Measurements from ENCODE around the gene DHX58.

DHX58 gene

DNA sequence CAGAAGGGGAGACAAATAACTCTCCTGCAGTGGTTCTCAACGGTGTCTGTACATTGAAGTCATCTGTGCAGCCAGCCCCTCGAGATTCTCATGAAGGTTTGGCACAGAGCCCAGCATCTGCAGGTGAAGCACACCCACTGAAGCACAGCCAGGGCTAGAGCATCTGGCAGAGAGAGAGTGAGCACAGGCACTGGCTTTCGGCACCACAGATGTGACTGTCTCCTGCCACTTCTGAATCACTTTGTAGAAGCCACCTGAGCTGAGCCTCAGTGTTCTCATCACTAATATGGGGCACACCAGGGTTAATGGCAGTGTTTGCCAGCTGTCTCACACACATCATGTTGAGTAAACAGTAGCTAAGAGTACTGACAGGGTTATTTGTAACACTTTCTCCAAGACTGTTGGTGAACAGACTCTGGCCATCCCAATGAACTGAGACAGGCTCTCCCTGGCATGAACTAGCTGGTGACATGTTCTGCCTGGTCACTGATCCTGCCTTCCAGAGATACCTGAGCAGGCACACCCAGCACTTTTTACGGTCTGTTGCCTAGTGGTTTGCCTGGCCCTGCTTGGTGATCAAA lies 21.0 kb upstream of the DHX58 start:
- no peak overlapping the region for H3K4me3 ChIP-seq (ENCODE audit: low read depth, low read length)
- TF ChIP-seq, protein P1, sequence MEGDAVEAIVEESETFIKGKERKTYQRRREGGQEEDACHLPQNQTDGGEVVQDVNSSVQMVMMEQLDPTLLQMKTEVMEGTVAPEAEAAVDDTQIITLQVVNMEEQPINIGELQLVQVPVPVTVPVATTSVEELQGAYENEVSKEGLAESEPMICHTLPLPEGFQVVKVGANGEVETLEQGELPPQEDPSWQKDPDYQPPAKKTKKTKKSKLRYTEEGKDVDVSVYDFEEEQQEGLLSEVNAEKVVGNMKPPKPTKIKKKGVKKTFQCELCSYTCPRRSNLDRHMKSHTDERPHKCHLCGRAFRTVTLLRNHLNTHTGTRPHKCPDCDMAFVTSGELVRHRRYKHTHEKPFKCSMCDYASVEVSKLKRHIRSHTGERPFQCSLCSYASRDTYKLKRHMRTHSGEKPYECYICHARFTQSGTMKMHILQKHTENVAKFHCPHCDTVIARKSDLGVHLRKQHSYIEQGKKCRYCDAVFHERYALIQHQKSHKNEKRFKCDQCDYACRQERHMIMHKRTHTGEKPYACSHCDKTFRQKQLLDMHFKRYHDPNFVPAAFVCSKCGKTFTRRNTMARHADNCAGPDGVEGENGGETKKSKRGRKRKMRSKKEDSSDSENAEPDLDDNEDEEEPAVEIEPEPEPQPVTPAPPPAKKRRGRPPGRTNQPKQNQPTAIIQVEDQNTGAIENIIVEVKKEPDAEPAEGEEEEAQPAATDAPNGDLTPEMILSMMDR (IDR thresholded peaks at IDR 0.05; ENCODE audit: low read depth, low read length, missing control alignments): no peak
- peak; percentile 48 for DNase-seq (ENCODE audit: low read depth)

DNA sequence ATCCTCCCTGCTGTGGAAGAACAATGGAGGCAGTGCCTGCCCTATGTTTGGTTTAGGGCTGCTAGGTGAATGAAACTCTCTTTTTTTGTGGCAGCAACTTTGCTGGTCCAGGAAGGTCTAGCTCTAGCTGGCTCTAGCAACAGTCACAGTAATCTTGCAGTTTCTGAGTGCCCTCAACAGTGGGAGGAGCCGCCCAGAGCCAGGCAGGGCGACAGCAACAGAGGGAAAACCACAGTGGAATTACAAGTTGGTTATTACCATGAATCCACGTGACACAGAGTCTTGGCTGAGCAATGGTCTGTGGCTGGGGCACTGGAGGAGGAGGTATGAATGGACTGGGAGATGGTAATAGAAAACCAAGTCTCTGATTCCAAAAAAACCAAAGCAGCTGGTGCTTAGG lies 20.4 kb upstream of the DHX58 start:
- no peak overlapping the region for H3K4me3 ChIP-seq (ENCODE audit: low read depth, low read length)
- TF ChIP-seq, protein P1 (IDR thresholded peaks at IDR 0.05; ENCODE audit: low read depth, low read length, missing control alignments): no peak
- DNase-seq (ENCODE audit: low read depth): no peak

DNA sequence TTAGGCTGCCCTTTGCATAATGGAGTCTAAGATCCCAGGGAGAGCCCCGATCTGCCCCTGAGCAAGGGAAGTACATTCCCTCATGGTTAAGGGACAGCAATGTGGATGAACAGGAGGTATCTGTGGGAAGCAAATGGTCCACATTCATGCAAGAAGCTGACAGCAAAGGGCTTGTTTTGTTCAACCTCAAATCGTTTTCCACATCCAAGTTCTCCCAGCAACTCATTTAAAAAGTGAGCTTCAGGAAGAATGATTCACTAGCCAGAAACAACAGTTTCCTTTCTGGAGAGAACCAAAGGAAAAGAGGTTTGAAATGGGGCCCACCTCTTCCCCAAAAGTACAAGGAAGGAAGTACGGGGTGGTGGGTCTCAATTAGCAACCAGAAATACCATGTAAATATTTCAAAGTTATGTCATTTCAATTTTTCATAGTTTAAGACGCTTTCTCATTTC lies 19.5 kb upstream of the DHX58 start:
- DNase-seq (ENCODE audit: low read depth): no peak
- TF ChIP-seq, protein P1 (IDR thresholded peaks at IDR 0.05; ENCODE audit: low read depth, low read length, missing control alignments): no peak
- H3K4me3 ChIP-seq (ENCODE audit: low read depth, low read length): no peak overlapping the region

DNA sequence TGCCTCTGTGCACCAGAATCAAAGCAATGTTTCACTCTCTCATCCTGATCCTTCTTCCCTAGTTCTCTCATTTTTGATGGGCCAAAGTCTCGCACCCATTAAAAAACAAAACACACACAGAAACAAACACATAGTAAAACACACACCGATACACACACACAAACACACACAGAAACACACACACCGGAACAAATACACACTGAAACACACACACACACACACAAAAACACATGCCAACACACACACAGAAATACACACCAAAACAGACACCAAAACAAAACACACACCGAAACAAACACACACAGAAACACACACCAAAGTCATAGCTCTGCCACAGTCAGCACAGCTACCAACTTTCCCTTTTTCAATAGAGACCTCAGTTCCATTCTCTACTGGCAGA lies 18.7 kb upstream of the DHX58 start:
- H3K4me3 ChIP-seq (ENCODE audit: low read depth, low read length): no peak overlapping the region
- TF ChIP-seq, protein P1 (IDR thresholded peaks at IDR 0.05; ENCODE audit: low read depth, low read length, missing control alignments): no peak
- DNase-seq (ENCODE audit: low read depth): no peak

DNA sequence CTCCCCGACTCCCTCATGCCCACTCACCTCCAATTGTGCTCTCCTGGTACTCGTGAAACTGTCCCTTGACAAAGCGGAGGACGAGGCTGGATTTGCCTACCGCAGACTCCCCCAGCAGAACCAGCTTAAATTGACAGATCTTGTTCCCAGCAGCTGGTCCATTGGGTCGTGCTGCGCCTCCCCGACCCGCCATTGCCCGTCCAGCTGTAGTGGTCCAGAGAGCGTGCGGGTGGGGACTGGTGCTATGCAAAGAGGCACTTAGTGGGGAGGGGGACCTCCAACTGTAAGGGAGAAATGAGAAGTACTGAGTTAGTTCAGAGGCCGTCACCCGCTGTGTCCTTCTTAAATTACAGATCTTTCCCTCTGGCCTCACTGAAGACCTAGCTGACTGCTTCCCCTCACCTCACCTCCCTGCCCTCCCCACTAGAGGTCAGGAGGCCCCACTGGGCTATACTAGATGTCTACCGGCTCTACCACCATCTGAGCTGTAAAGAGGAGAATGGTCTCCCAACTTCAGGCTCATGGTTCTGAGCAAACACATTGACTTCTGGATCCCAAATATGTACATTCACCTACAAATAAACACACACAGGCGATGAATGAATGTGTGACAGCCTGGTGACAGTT lies 17.9 kb upstream of the DHX58 start:
- H3K4me3 ChIP-seq (ENCODE audit: low read depth, low read length): no peak overlapping the region
- TF ChIP-seq, protein P1 (IDR thresholded peaks at IDR 0.05; ENCODE audit: low read depth, low read length, missing control alignments): no peak
- DNase-seq (ENCODE audit: low read depth): no peak

DNA sequence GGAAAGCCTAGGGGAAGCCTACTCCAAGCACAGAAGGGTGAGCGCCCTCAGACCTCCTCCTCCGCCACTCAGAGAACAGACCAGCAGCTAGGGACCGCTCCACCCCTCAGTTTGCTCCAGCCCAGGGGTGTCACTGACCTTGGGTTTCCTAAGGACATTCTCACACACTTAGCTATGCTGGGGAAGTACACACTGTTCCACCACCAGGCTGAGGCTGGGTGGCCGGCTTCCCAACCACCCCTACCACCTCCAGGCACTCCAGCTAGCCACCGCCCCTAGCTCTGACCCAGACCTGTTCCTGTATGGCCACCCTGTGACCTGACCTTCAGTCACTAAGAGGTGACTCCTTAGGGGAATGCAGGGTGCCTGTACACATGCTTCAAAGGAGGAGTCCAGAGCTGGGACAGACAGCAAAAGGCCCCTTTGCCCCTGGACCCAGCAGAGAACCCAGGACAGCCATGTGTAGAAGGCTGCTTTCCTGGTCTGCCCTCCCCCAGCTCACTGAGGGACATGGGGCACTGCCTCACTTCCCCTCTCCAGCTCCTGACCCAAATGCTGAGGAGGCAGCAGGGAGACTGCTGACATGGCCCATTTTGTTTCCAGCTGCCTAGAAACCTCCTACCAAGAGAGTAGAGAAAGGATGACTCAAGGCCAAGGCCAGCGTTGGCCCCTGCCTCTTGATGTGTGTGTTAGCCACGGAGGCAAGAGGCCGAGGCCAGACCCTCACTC lies 16.8 kb upstream of the DHX58 start:
- no peak for DNase-seq (ENCODE audit: low read depth)
- TF ChIP-seq, protein P1 (IDR thresholded peaks at IDR 0.05; ENCODE audit: low read depth, low read length, missing control alignments): no peak
- no peak overlapping the region for H3K4me3 ChIP-seq (ENCODE audit: low read depth, low read length)

Measured in GM12864 (cell line).